CD4-positive, alpha-beta T cell treated with Interleukin-21 for 1 hour (primary cell): ENCODE data around the gene DNHD1.

ENCODE experiments used
- DNase-seq: peaks from one replicate; pipeline ENCODE4 v3.0.0-alpha.2; 2020

The DNHD1 gene

DNA sequence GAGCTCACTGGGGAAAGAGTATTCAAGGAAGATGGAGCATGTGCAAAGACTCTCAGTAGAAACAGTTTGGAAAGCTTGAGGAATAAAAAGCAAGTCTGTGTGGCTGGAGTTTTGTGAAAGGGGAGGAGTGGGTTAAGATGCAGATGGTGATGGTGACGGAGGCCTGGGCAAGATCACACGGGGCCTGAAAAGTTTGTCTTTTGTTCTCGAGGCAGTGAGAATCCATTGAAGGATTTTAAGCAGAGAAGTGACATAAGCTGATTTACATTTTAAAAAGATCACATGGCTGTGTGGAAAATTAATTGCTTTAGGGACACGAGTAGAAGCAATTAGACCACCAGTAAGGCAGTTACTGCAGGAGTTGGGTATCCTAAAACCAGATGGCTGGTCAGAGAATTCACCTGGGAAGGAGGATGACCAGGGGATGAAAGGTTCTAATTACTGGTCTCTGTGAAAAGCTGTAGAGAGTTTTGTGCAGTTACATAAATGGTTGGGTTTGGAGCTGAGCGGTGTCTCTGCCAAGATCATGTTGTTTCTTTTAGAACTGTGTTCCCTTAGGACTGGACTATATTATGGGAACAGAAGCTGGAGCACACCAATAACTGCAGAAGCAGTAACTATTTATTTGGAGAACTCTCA, 99.3 kb downstream of the DNHD1 start:
- DNase-seq: no peak

- no peak for DNase-seq
Measured at GRCh38 chr11:6598555-6598954, 101.5 kb downstream of the DNHD1 start.

DNA sequence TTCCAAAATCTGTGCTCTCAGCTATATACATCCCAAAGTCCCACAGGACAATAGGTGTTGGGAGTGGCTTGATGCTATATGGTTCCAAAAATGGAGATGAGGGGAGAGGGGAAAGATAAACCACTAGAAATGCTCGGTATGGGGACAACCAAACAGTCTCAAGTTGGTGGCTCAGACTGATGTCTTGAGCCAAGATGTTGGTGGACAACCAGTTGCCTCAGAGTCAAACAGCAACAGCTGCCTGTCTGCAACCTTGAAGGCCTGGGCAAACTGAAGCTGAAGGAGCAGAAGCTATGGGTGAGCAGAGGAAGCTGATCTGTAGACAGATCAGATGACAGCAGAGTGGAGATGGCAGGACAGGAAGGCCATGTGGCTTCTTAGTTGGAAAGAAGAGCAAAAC, 102.4 kb downstream of the DNHD1 start:
- no peak for DNase-seq

DNA sequence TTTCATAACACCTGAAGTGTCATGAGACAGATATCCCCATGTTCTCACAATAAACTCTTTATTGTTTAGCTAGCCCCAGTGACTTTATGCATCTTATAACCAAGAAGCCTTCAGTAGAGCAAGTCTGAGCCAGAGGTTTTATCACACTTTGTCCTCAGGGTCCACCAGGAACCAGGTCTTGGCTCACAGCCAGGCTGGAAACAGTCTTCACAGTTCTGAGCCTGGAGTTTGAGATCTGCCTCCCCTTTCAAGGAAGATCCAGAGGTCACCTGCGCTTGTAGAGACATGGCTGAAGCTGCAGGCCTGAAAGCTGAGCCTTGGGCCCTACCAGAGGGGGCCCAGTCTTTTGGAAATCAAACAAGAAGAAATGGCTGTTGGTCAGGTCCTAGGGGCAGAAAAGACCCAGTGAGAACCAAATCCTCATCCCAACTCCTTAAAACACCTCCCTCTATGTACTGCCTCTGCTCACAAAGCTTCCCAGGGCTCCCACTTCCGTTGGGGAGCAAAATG, 102.9 kb downstream of the DNHD1 start:
- no peak for DNase-seq

DNA sequence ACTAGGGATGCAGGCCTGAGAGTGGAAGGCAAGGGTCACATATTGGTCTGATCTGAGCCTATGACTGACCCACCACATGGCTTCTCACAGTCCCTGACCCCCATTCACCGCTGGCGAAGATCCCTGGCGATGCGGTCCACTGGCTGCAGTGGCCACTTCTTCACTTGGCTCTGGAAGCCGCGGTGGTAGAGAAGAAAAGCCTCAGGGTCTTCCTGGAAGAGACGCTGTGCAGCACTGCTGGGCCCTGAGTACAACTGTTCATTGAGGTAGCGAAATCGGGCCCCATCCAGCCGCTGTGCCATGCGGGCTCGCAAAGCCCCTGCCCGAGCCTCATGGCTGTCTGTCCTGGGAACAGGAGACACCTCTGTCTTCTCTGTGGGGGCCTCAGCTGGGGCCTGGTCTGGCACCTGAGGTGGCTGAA, 104.0 kb downstream of the DNHD1 start:
- no peak for DNase-seq

DNA sequence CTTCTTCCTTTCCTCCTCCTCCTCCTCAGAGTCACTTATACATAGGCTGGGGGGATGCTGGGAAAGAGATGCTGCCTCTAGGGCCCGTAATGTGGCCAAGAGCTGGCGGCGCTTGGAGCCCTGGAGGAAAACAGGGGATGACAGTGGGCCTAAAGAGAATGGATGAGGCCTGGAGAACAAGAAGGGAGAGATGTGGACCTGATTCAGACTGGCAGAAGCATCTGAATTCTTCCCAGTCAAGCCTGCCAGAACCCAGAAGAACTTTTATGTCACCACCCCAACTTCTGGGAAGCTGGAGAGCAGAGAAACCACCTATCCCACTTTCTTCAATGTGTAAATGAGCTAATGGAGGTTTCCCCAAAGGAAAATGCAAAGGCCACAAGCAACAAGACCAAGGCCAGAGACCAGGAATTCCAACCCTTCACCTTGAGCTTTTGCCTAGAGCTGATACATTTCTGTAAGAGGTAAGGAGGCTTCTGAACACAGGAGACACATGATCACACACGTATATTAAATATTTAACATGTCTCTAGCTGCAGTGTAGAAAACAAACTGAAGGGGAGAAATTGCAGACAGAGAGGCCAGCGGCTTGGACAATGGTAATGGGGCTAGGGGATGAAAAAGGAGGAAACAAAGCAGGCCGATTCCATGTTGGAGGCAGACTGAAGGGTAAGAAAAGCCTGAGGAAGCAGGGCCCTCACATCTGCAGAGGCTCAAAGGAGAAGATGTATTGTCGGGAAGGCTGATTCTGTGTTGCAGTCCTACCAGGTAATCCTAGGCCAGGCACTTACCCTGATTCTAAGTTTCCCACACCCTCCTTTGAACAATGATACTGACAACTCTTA, 105.2 kb downstream of the DNHD1 start:
- DNase-seq: no peak

GRCh38 chr11:6603287-6604080, 106.4 kb downstream of the DNHD1 start, which contains the start of the genes ILK and RRP8:
ILK (plus strand) TSS chr11:6603774; CDS start chr11:6604272, 498 bp downstream.
RRP8 (minus strand) TSS chr11:6603616; CDS start chr11:6603502, 114 bp downstream.
- DNase-seq: peak; percentile 94

DNA sequence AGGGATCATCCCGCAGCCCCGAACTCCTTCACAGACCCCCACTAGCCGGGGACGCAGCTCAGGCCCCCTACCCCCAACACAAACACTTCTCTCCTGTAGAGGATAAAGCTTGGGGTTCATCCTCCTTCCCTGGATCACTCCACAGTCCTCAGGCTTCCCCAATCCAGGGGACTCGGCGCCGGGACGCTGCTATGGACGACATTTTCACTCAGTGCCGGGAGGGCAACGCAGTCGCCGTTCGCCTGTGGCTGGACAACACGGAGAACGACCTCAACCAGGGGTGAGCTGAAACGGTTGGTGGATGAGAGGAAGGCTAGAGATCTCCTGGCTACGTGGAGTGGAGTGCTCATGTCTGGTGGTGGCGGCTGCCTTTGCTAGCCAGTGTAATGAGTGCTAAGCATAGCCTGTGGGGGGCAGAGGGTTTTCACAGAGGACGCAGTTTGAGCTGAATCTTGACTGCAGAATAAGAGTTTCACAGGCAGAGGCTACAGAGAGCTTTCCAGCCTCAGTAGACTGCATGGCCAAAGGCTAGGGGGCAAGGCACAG, 107.1 kb downstream of the DNHD1 start:
- DNase-seq: peak; percentile 70

DNA sequence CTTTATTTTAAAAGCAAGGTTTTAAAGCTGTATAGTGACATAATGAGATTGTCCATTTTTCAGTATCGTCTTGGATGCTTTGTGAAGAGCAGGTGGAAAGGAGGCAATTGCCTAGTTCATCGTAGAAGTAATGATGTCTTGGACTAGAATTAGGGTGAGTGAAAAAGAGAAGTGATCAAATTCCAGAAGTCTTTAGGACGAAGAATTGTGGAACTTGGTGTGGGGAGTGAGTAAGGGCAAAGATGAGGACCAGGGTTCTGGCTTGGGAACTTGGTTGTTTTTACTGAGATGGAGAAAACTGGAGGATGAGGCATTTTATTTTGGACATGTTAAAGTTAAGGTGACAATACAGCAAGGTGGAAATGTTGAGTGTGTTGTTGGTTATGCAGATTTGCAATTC, 107.7 kb downstream of the DNHD1 start:
- DNase-seq: no peak

- peak; percentile 71 for DNase-seq
Measured at GRCh38 chr11:6606471-6607189, 109.5 kb downstream of the DNHD1 start.

DNA sequence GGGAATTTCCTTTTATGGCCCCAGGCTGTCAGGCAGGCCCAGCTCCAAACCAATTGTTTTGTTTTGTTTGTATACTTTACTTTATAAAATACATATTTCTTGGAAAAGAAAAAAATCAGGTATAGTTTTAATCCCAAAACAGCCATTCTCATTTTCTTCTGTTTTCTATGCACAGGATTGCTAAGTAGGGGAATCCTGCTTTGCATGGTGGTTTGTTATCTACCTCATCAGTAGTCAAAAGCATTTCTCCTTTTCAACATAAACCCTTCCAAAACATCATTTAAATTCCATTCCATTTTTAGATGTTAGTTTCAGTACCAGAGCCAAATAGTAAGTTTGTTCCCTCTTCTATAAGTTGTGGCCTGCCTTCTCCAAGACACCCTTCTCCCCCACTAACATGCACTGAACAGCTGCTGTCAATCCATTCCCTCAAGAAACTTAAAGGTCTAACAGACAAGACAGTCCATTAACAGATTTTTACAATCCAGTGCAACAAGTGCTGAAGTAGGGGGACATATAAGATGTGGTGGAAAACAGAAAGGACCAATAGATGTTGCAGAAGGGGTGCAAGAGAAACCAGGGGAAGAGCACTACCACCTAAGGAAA, 110.2 kb downstream of the DNHD1 start:
- DNase-seq: no peak

DNA sequence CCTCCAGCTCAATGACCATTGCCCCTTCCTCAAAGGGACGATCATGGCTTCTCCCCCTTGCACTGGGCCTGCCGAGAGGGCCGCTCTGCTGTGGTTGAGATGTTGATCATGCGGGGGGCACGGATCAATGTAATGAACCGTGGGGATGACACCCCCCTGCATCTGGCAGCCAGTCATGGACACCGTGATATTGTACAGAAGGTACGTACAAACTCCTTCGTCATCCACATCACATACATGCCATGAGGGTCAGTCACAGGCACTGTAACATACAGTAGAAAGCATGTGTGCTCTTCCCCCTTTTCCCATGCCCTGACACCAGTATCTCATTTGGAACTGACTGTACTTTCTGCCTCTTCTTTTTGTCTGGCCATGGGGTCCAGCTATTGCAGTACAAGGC, 110.9 kb downstream of the DNHD1 start:
- no peak for DNase-seq

DNA sequence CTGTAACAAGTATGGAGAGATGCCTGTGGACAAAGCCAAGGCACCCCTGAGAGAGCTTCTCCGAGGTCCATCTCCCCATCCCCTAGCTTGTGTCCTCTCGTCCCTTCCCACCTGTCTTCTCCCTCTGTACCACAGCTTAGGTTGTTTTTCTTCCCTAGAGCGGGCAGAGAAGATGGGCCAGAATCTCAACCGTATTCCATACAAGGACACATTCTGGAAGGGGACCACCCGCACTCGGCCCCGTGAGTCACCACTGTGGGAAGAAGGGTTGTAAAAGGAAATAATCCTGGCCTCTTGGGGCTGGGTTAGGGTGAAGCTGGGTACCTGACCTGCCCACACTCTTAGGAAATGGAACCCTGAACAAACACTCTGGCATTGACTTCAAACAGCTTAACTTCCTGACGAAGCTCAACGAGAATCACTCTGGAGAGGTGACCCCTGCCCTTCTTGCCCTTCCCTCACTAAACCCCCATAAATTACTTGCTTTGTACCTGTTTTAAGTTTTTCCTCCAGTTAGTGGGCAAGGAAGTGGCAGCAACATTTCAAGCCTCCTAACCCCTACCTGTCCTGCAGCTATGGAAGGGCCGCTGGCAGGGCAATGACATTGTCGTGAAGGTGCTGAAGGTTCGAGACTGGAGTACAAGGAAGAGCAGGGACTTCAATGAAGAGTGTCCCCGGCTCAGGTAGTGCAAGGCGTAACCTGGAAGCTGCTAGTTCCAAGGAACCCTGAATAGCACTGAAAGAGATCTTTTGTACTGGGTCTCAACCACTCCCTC, 111.8 kb downstream of the DNHD1 start:
- DNase-seq: no peak

GRCh38 chr11:6609502-6610015, 112.5 kb downstream of the DNHD1 start:
- DNase-seq: no peak

GRCh38 chr11:6610591-6610990, 113.5 kb downstream of the DNHD1 start:
- DNase-seq: no peak

DNA sequence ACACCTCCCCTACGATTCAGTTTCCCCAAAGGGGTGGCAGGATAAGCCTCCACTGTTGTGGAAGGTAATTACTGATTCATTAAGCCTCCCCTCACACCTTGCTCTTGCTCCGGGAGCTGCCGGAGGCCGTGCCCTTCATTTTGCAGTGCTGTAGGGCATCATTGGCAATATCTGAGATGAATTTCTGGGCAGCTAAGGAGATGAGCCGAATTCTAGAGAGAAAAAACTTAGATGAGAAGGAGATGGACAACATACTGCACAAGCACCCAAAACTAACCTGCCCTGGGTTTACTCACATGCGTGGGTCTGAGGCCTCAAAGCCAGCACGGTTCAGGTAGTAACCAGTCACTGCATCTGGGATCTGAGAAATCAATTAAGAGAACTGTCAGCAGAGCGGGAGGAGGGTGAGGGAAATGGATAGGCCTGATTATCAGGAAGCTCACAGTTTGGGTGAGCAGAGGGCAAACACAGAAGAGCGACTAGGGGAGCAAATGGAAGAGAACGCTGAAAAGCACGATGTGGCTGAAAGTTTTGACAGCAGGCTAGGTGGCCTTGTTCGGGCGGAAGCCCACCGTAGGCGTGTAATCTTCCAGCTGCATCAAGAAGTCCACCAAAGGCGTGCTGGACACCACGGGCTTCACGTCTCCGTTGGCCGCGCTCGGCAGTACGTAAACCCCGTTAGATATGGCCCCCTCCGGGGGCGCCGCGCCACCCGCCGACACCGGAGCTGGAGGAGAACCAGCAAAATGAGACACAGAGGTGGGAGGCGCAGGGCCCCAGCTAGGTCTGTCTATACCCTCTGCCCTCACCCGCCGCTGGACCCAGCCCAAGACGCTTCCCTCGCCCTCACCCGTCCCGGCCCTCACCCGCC, 114.2 kb downstream of the DNHD1 start:
- no peak for DNase-seq

DNA sequence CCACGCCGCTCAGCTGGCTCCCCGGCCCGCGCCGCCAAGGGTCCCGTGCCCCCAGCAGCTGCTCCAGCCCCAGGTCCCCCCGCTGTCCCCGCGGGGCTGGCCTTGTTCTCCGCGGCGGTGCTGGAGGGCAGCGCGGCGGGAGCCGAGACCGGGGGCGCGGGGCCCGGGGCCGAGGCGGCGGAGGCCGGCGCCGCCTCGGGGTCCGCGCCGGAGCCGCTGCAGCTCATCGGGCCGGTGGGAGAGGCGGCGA, 114.8 kb downstream of the DNHD1 start:
- no peak for DNase-seq

DNA sequence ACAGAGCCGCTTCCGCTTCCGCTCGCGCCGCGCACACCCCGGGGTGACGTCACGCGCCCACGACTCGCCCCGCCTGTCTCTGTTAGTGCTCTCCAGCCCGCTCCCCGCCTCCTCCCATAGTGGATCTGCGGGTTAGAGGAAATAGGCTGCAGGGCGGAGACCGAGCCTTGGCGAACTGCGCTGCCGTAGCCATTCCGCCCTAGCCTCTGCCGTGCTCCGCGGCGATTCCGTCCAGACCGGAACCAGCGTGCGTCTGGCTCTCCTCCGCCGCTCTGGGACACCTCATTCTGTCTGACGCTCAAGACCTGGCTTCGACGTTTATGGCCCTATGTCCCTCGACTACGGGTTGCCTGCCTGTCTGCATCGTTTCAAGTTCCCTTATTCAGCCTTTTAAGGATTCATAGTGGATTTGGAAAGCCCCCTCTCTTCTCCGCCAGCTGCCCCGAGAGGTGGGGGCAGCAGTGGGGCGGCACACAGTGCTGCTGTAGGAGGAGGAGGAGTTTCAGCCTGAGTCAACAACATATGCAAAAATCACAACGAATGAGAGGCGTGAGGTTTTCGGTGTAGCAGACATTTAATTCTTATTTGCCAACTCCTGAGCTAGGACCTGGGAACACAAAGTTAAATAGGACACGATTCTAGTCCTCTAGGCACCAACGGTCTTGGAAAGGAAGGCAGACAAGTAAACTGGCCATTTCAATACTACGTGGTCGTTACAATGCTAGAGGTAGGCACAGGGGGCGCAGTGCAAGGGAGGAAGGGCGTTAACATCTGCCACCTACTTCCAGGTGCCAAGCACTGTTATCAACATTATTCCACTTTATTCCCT, 115.3 kb downstream of the DNHD1 start, which contains the start of gene TAF10:
Gene TAF10, minus strand, starts transcription at position 4 of the 829 bp plus-strand sequence. CDS start 27 bp downstream, outside the sequence.
- DNase-seq: peak; percentile 95

DNA sequence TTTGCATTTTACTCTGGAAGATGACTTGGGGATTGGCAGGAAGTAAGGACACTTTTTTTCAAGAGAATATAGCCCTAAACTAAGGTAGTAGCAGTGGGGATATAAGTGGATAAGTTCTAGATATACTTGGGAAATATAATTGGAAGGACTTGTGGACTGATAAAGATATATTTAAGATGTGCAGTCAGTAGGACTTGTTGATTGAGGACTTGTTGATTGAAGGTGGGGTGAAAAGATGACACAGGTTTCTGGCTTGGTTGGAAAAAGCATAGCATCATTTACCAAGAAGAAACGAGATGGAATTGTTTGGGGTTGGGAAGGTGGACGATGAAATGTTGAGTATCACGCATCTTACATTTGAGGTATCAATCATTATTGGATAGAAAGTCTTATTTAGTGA, 116.4 kb downstream of the DNHD1 start:
- no peak for DNase-seq
